SH-SY5Y (cell line): Measurements from ENCODE around the gene ZNF782.

ENCODE experiments used
- GATA2 ChIP-seq: IDR thresholded peaks from 2 replicates; pipeline ENCODE4 v1.6.1; 2011; ENCODE audit warnings: mild to moderate bottlenecking, low read depth, low read length
- GATA3 ChIP-seq: IDR thresholded peaks from 2 replicates; pipeline ENCODE4 v1.6.1; 2011; ENCODE audit warnings: low read depth, mild to moderate bottlenecking, low read length, moderate library complexity

The ZNF782 gene

GRCh38 chr9:96777426-96777864 is 76.9 kb downstream of the ZNF782 start:
- TF ChIP-seq GATA3: no peak
- no peak for TF ChIP-seq GATA2

DNA sequence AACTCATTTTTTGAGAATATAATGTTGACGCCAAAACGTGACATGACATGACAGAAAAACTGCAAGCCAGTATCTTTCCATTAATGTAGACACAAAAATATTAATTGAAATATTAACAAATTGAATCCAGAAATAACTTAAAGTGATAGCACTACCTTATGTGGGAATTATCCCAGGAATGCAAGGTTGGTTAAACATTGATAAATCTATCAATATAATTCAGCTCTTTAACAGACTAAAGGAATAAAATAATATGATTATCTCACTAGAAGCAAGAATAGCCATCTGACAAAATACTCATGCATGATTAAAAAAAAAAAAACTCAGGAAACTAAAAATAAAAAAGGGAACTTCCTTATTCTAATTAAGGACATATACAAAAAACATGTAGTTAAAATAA is 83.2 kb downstream of the ZNF782 start:
- TF ChIP-seq GATA2: no peak
- no peak for TF ChIP-seq GATA3

DNA sequence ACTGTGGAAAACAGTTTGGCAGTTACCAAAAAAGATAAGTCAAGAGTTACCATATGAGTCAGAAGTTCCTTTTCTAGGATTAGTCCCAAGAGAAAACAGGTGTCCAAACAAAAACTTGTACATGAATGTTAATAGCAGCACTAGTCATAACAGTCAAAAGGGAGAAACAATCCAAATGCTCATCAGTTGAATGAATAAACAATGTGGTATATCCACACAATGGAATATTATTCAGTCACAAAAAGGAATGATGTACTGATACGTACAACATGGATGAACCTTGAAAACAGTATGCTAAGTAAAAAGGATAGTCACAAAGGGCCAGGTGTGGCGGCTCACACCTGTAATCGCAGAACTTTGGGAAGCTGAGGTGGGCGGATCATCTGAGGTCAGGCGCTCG is 84.3 kb downstream of the ZNF782 start:
- TF ChIP-seq GATA3 (no peak), GATA2 (no peak)
